DND-41 (cell line): Measurements from ENCODE around the gene ZNF606.

Experiments used
- EZH2 ChIP-seq: IDR thresholded peaks from 3 replicates; pipeline ENCODE4 v1.6.1; 2012; ENCODE audit warnings: borderline replicate concordance, low read depth, mild to moderate bottlenecking, moderate library complexity, low read length, inconsistent platforms; ENCODE audit not compliant: severe bottlenecking
- TF ChIP-seq, protein P1 (sequence below): IDR thresholded peaks from 2 replicates; pipeline ENCODE4 v1.5.1; 2012; ENCODE audit warnings: borderline replicate concordance, low read length, moderate library complexity, mild to moderate bottlenecking; ENCODE audit not compliant: poor library complexity, severe bottlenecking; ENCODE audit errors: extremely low read depth

DNA sequence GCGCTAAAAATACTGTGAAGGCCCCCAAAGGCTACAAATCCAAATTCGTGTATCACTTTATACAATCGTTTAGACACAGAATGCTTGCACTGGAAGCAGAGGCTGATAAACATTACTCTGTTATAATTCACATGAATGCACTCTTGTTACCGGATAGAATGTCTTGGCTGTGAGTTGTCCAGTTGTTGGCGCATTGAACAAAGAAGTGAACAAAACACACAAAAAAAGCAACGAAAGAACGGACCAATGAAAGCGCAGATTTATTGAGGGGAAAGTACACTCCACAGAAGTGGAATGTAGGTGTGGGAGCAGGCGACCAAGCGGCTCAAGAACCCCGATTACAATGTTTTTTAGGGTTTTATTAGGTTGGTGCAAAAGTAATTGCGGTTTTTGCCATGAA is 66.9 kb downstream of the ZNF606 start:
- TF ChIP-seq, protein P1, sequence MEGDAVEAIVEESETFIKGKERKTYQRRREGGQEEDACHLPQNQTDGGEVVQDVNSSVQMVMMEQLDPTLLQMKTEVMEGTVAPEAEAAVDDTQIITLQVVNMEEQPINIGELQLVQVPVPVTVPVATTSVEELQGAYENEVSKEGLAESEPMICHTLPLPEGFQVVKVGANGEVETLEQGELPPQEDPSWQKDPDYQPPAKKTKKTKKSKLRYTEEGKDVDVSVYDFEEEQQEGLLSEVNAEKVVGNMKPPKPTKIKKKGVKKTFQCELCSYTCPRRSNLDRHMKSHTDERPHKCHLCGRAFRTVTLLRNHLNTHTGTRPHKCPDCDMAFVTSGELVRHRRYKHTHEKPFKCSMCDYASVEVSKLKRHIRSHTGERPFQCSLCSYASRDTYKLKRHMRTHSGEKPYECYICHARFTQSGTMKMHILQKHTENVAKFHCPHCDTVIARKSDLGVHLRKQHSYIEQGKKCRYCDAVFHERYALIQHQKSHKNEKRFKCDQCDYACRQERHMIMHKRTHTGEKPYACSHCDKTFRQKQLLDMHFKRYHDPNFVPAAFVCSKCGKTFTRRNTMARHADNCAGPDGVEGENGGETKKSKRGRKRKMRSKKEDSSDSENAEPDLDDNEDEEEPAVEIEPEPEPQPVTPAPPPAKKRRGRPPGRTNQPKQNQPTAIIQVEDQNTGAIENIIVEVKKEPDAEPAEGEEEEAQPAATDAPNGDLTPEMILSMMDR = no peak
- TF ChIP-seq EZH2 = no peak
